K562 (cell line): ENCODE results near the gene SYF2. TPM values are rescaled to one million over a fixed set of nuclear protein-coding genes. Genes with fewer than 3 reads are reported as not detected.

Experiments used
- ARID1B ChIP-seq: fragments of 450-650 bp; IDR thresholded peaks from 2 replicates; pipeline ENCODE4 v1.6.1; 2016; ENCODE audit warnings: antibody characterized with exemption, mild to moderate bottlenecking, inconsistent platforms
- BRCA1 ChIP-seq, 2 experiments: fragments of 450-650 bp in 1 of 2; sonication (generic) in 1 of 2; formaldehyde crosslinking in 1 of 2; IDR thresholded peaks; 2 replicates each; pipeline versions ENCODE4 v1.5.0 to v1.6.1; 2017 to 2020; ENCODE audit warnings: mild to moderate bottlenecking in 1 of 2, missing genetic modification reagents in 1 of 2
- ELK3 ChIP-seq: fragments of 450-650 bp; formaldehyde crosslinking; IDR thresholded peaks from 2 replicates; pipeline ENCODE4 v1.4.0; 2020; ENCODE audit warnings: mild to moderate bottlenecking
- HOMEZ ChIP-seq: fragments of 250-450 bp; sonication (Bioruptor Pico); IDR thresholded peaks from 2 replicates; pipeline ENCODE4 v1.4.0; 2020; ENCODE audit warnings: mild to moderate bottlenecking, moderate library complexity
- KAT7 ChIP-seq: sonication (generic); formaldehyde crosslinking; IDR thresholded peaks from 2 replicates; pipeline ENCODE4 v1.8.0; 2022; ENCODE audit warnings: missing genetic modification reagents, mild to moderate bottlenecking, borderline replicate concordance
- MBD1 ChIP-seq: fragments of 250-450 bp; sonication (Bioruptor Pico); IDR thresholded peaks from 2 replicates; pipeline ENCODE4 v1.8.0; 2022; ENCODE audit warnings: inconsistent platforms
- NELFE ChIP-seq: IDR thresholded peaks from 2 replicates; pipeline ENCODE4 v1.6.1; 2011; ENCODE audit warnings: mild to moderate bottlenecking; ENCODE audit not compliant: insufficient read depth, insufficient read length
- POLR2AphosphoS5 ChIP-seq: IDR thresholded peaks from 2 replicates; pipeline ENCODE4 v1.6.1; 2011; ENCODE audit warnings: mild to moderate bottlenecking, low read depth, low read length, moderate library complexity; ENCODE audit not compliant: control insufficient read depth, insufficient read depth
- PRPF4 ChIP-seq: fragments of 200-400 bp; formaldehyde crosslinking; IDR thresholded peaks from one replicate; pipeline ENCODE4 v1.6.1; 2017; ENCODE audit warnings: low read length, low read depth, mild to moderate bottlenecking; ENCODE audit not compliant: insufficient read depth, poor library complexity, severe bottlenecking
- STAT5B ChIP-seq: fragments of 250-450 bp; sonication (Bioruptor Pico); IDR thresholded peaks from 2 replicates; pipeline ENCODE4 v1.8.0; 2021; ENCODE audit warnings: mild to moderate bottlenecking, inconsistent platforms
- TCF7 ChIP-seq: sonication (generic); IDR thresholded peaks from 2 replicates; pipeline ENCODE4 v1.6.1; 2016; ENCODE audit warnings: antibody characterized with exemption, borderline replicate concordance
- THRA ChIP-seq: fragments of 450-650 bp; IDR thresholded peaks from 2 replicates; pipeline ENCODE4 v1.6.1; 2017; ENCODE audit warnings: mild to moderate bottlenecking, moderate library complexity
- YBX1 ChIP-seq: fragments of 450-650 bp; IDR thresholded peaks from 2 replicates; pipeline ENCODE4 v1.7.1; 2016; ENCODE audit warnings: mild to moderate bottlenecking
- ZBTB26 ChIP-seq: fragments of 450-650 bp; formaldehyde crosslinking; IDR thresholded peaks from 2 replicates; pipeline ENCODE4 v1.4.0; 2022; ENCODE audit warnings: missing genetic modification characterization
- ZBTB43 ChIP-seq: sonication (generic); formaldehyde crosslinking; IDR thresholded peaks from 2 replicates; pipeline ENCODE4 v1.8.0; 2023; ENCODE audit warnings: mild to moderate bottlenecking, missing genetic modification reagents
- ZSCAN29 ChIP-seq: fragments of 450-650 bp; IDR thresholded peaks from 2 replicates; pipeline ENCODE4 v1.6.1; 2017
- polyA plus RNA-seq, 8 experiments: library from polyadenylated mRNA; depleted of rRNA in 4 of 8; stranded (reverse) in 5 of 8; unstranded in 3 of 8; fragments of >200 nt; fragmentation: Nextera tagmentation in 2 of 8; fragmentation: Illumina TruSeq in 1 of 8; extraction: Ambion mirVana in 2 of 8; extraction: Trizol in 1 of 8; gene quantifications; 2 replicates each; pipeline versions ENCODE4 v1.2.1 to v1.2.3, GENCODE V29; 2011 to 2014; ENCODE audit warnings: inconsistent platforms in 1 of 8, missing spikeins in 1 of 8
- total RNA-seq, 7 experiments: library from RNA; depleted of rRNA in 6 of 7; stranded (reverse); fragments of >200 nt in 6 of 7; fragmentation: Illumina TruSeq in 2 of 7; extraction: Trizol in 2 of 7; gene quantifications; 2 replicates each; pipeline versions ENCODE4 v1.2.1 to v1.2.3, GENCODE V29; 2011 to 2021; ENCODE audit warnings: low replicate concordance in 1 of 7

Gene SYF2
- total and polyA plus RNA-seq, 9 of the 15 experiments (the other 6 are each of a cell fraction or from before 2014, with no cell fraction given), result 20.9 to 69.0 (median 43.2) TPM

- TF ChIP-seq MBD1 (CRISPR knock-in tag), result no peak
- TF ChIP-seq HOMEZ, result peak; percentile 61; the same call in 1 of the 2 replicates
- TF ChIP-seq ELK3 (CRISPR knock-in tag), result peak; percentile 63; the same call in 1 of the 2 replicates
- TF ChIP-seq THRA, result no peak
- 0 out of 2 replicates have a peak, but pooled peaks have one; percentile 53 for TF ChIP-seq TCF7
- TF ChIP-seq ZBTB26 (CRISPR knock-in tag), result peak; percentile 85; the same call in 1 of the 2 replicates
- peak; percentile 99 for TF ChIP-seq POLR2AphosphoS5
- TF ChIP-seq ZBTB43 (CRISPR knock-in tag), result peak; percentile 24; the same call in 1 of the 2 replicates
- peak; percentile 51; the same call in 1 of the 2 replicates for TF ChIP-seq ARID1B
- TF ChIP-seq PRPF4, result no peak
- no peak for TF ChIP-seq BRCA1 (IDR thresholded peaks at IDR 0.05)
- 0 out of 2 replicates have a peak, but pooled peaks have one; percentile 0 for TF ChIP-seq BRCA1 (CRISPR knock-in tag; IDR thresholded peaks at IDR 0.05)
- no peak for TF ChIP-seq YBX1
- no peak for TF ChIP-seq STAT5B (CRISPR knock-in tag)
- peak; percentile 56; the same call in 1 of the 2 replicates for TF ChIP-seq ZSCAN29
- TF ChIP-seq KAT7 (CRISPR knock-in tag), result peak; percentile 89; the same call in 1 of the 2 replicates
- TF ChIP-seq NELFE, result no peak
These were observed 14.9 kb upstream of the SYF2 start, which contains the start of gene RSRP1 (continued) for GRCh38 chr1:25247024-25247828.
